Measurements from ENCODE around the gene NANOS3. TPM values are rescaled to one million over a fixed set of nuclear protein-coding genes. Genes with fewer than 3 reads are reported as not detected.

NANOS3 gene
- total and polyA plus RNA-seq, 10 of the 15 experiments (the other 5 are each of a cell fraction or from before 2014, with no cell fraction given) = 0.31 to 1.7 (median 0.81) TPM

DNA sequence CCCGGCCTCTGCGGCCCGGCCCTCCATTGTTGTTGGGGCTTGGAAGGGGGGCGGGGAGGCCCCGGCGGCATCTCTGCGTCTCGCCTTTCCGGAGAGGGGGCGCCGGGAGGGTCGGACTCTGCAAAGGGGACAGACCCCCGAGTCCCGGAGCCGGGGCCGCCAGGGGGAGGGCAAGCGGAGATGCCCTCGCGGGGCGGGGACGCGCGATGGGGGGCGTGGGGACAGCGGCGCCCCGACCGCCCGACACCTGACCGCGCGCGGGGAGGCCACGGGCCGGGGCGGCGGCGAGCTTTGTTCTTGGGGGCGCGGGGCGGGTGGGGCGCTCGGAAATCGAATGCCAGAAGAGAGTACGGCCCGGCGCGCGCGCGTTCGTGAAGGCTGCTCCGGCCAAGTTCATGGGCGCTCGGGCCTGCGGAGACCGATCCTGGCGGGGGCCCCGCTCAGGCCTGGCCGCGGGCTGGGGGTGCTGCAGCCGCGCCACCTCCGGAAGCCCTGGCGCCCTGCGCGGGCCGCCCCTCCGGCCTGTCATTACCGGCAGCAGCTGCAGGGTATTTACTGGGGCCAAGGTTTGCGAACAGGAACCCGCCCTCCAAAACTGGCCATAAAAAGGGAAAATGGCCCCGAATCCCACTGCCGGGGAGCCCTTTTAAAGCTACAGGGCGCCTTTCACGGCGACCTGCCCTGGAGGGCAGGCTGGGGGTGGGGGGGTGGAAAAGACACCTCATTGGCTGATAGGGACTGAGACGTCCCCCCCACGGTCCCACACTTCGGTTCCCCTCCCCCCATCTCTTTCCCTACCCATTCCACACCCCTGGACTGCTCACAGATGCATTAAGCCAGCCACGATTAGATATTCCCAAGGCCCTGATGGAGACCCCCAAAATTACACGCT lies 11.1 kb upstream of the NANOS3 start (continued):
- TF ChIP-seq, protein P1, sequence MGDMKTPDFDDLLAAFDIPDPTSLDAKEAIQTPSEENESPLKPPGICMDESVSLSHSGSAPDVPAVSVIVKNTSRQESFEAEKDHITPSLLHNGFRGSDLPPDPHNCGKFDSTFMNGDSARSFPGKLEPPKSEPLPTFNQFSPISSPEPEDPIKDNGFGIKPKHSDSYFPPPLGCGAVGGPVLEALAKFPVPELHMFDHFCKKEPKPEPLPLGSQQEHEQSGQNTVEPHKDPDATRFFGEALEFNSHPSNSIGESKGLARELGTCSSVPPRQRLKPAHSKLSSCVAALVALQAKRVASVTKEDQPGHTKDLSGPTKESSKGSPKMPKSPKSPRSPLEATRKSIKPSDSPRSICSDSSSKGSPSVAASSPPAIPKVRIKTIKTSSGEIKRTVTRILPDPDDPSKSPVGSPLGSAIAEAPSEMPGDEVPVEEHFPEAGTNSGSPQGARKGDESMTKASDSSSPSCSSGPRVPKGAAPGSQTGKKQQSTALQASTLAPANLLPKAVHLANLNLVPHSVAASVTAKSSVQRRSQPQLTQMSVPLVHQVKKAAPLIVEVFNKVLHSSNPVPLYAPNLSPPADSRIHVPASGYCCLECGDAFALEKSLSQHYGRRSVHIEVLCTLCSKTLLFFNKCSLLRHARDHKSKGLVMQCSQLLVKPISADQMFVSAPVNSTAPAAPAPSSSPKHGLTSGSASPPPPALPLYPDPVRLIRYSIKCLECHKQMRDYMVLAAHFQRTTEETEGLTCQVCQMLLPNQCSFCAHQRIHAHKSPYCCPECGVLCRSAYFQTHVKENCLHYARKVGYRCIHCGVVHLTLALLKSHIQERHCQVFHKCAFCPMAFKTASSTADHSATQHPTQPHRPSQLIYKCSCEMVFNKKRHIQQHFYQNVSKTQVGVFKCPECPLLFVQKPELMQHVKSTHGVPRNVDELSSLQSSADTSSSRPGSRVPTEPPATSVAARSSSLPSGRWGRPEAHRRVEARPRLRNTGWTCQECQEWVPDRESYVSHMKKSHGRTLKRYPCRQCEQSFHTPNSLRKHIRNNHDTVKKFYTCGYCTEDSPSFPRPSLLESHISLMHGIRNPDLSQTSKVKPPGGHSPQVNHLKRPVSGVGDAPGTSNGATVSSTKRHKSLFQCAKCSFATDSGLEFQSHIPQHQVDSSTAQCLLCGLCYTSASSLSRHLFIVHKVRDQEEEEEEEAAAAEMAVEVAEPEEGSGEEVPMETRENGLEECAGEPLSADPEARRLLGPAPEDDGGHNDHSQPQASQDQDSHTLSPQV (IDR thresholded peaks at IDR 0.05) = no peak
- TF ChIP-seq YY1 (IDR thresholded peaks at IDR 0.05; ENCODE audit: low read depth, low read length) = peak; percentile 53
- no peak for TF ChIP-seq MYC (IDR thresholded peaks at IDR 0.05; ENCODE audit: insufficient read depth, insufficient read length, insufficient replicate concordance, low read length, severe bottlenecking)
- TF ChIP-seq ZZZ3 (IDR thresholded peaks at IDR 0.05; ENCODE audit: control insufficient read depth, insufficient read length, low read depth) = no peak

- POLR2A ChIA-PET = interaction anchor here (1.0 kb wide), 1 partner anchor 13 kb away, joined by 3 read pairs; no protein-coding TSS in a partner anchor
- TF ChIP-seq NFYB (IDR thresholded peaks at IDR 0.05; ENCODE audit: insufficient read depth, low read depth, low read length) (no peak), HDGF (IDR thresholded peaks at IDR 0.05) (0 out of 2 replicates have a peak, but pooled peaks have one; percentile 46), PKNOX1 (IDR thresholded peaks at IDR 0.05) (peak; percentile 53; the same call in 1 of the 2 replicates)
- TF ChIP-seq, protein P2, sequence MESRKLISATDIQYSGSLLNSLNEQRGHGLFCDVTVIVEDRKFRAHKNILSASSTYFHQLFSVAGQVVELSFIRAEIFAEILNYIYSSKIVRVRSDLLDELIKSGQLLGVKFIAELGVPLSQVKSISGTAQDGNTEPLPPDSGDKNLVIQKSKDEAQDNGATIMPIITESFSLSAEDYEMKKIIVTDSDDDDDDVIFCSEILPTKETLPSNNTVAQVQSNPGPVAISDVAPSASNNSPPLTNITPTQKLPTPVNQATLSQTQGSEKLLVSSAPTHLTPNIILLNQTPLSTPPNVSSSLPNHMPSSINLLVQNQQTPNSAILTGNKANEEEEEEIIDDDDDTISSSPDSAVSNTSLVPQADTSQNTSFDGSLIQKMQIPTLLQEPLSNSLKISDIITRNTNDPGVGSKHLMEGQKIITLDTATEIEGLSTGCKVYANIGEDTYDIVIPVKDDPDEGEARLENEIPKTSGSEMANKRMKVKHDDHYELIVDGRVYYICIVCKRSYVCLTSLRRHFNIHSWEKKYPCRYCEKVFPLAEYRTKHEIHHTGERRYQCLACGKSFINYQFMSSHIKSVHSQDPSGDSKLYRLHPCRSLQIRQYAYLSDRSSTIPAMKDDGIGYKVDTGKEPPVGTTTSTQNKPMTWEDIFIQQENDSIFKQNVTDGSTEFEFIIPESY (IDR thresholded peaks at IDR 0.05) = no peak
- TF ChIP-seq, protein P3, sequence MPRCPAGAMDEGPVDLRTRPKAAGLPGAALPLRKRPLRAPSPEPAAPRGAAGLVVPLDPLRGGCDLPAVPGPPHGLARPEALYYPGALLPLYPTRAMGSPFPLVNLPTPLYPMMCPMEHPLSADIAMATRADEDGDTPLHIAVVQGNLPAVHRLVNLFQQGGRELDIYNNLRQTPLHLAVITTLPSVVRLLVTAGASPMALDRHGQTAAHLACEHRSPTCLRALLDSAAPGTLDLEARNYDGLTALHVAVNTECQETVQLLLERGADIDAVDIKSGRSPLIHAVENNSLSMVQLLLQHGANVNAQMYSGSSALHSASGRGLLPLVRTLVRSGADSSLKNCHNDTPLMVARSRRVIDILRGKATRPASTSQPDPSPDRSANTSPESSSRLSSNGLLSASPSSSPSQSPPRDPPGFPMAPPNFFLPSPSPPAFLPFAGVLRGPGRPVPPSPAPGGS (IDR thresholded peaks at IDR 0.05; ENCODE audit: borderline replicate concordance, insufficient read depth, low read depth, low read length, poor library complexity, severe bottlenecking) = peak; percentile 33
Observed at GRCh38 chr19:13866463-13867046, 10.4 kb upstream of the NANOS3 start.

More at GRCh38 chr19:13866463-13867046, 10.4 kb upstream of the NANOS3 start:
- Histone ChIP-seq H3K27ac (ENCODE audit: control insufficient read depth, insufficient read depth) (no peak overlapping the region), H3K4me2 (ENCODE audit: control insufficient read depth, insufficient read depth) (0 out of 2 replicates have a peak overlapping the region, but pooled peaks have one; percentile 77), H3K4me3 (no peak overlapping the region), H3K36me3 (ENCODE audit: control insufficient read depth in 2 of 2, insufficient read depth in 2 of 2, low read length in 1 of 2) (no peaks in the 10 kb centered on the region), H3K9me3 (replicated peaks; ENCODE audit: control insufficient read depth, insufficient read depth, low read length) (no peaks in the 10 kb centered on the region; the same call in 2 of the 3 replicates), H3K27me3 (replicated peaks in 1 of 2; ENCODE audit: control insufficient read depth in 2 of 2, insufficient read depth in 2 of 2, low read length in 1 of 2) (peaks cover 0 to 1% of the 10 kb centered on the region in 2 experiments; a peak in 2 of 4 replicates), H3K4me1 (ENCODE audit: control insufficient read depth, insufficient read depth, low read length) (peaks cover under 1% of the 10 kb centered on the region; the same call in 1 of the 2 replicates), H2AFZ (ENCODE audit: control insufficient read depth, low read depth, low read length) (no peak overlapping the region; the same call in 1 of the 2 replicates), H3K79me2 (ENCODE audit: control insufficient read depth, insufficient read depth, low read length) (no peaks in the 10 kb centered on the region), H3K9ac (ENCODE audit: control insufficient read depth, insufficient read depth, low read length) (no peak overlapping the region), H4K20me1 (ENCODE audit: control insufficient read depth, insufficient read depth) (no peaks in the 10 kb centered on the region)
- ChIA-PET RAD21 (ENCODE audit: unreplicated experiment) (interaction anchor here (0.9 to 1.7 kb wide), 2 partner anchors 13 to 82 kb away, joined by 3 to 4 read pairs; no protein-coding TSS in a partner anchor), CTCF (interaction anchor here (0.6 to 1.6 kb wide), 2 partner anchors 82 to 209 kb away, joined by 3 read pairs; no protein-coding TSS in a partner anchor), SMC1A (ENCODE audit: uncharacterized antibody, unreplicated experiment) (no interaction called here)
- in situ Hi-C loops (cut with MboI) = no loop called here
- WGBS (ENCODE audit: insufficient coverage, insufficient replicate concordance, low lambda C conversion rate, missing lambda C conversion rate) = 82% methylated on average over 15 of the region's 15 CpGs
- BruUV-seq (replicated peaks) = no TSS peak
- DNase-seq (ENCODE audit: low read depth, low spot score) (no peak), FAIRE-seq (peak; percentile 79), ATAC-seq (no peak)
- intact Hi-C loops (cut with micrococcal nuclease; ENCODE audit: unreplicated experiment) = no loop called here
